Peyer's patch (tissue), 4 donors: ENCODE data around the gene CRTC1. TPM values are rescaled to one million over a fixed set of nuclear protein-coding genes. Genes with fewer than 3 reads are reported as not detected.
A peak's percentile ranks its signal among the peaks of the same experiment; 100 is the strongest.

ENCODE experiments used
- DNase-seq, 3 donors: peaks; one replicate each; pipeline ENCODE4 v3.0.0-alpha.2; 2017 to 2019
- H3K27ac ChIP-seq, 4 donors: fragments of 200-600 bp; sonication (generic); one replicate each; pipeline ENCODE4 v1.5.1; 2016 to 2019
- H3K27me3 ChIP-seq, 2 donors: fragments of 200-600 bp; sonication (generic); one replicate each; pipeline ENCODE4 v1.5.1; 2019
- H3K36me3 ChIP-seq, 3 donors: fragments of 200-600 bp; sonication (generic); one replicate each; pipeline ENCODE4 v1.5.1; 2016 to 2019
- H3K4me1 ChIP-seq, 4 donors: fragments of 200-600 bp; sonication (generic); one replicate each; pipeline ENCODE4 v1.5.1; 2016 to 2019
- H3K4me3 ChIP-seq, 4 donors: fragments of 200-600 bp; sonication (generic); 1 replicate in 3 of 4; 2 replicates in 1 of 4; pipeline ENCODE4 v1.5.1; 2016 to 2019; ENCODE audit warnings: mild to moderate bottlenecking in 1 of 4
- H3K9me3 ChIP-seq, 4 donors: fragments of 200-600 bp; sonication (generic); one replicate each; pipeline ENCODE4 v1.5.1; 2016 to 2019; ENCODE audit warnings: mild to moderate bottlenecking in 1 of 4
- POLR2A ChIP-seq, 2 donors: fragments of 450-650 bp; IDR thresholded peaks; one replicate each; pipeline ENCODE4 v1.5.1; 2017; ENCODE audit warnings: antibody characterized with exemption in 2 of 2, mild to moderate bottlenecking in 2 of 2, moderate library complexity in 2 of 2
- total RNA-seq, 4 donors: library from RNA; depleted of rRNA; stranded (reverse); fragments of >200 nt; gene quantifications; one replicate each; pipeline ENCODE4 v1.1.0, GENCODE V29; 2016
- TF ChIP-seq, protein P1 (sequence below), 6 experiments: fragments of 450-650 bp in 4 of 6; fragments of 200-600 bp in 2 of 6; sonication (generic) in 1 of 6; IDR thresholded peaks; one replicate each; pipeline ENCODE4 v1.5.1; 2017 to 2019; ENCODE audit warnings: antibody characterized with exemption in 6 of 6, mild to moderate bottlenecking in 3 of 6, moderate library complexity in 1 of 6

The CRTC1 gene
- total RNA-seq, 4 donors from 2014 or later, result 5.1 to 21.5 (median 9.4) TPM

DNA sequence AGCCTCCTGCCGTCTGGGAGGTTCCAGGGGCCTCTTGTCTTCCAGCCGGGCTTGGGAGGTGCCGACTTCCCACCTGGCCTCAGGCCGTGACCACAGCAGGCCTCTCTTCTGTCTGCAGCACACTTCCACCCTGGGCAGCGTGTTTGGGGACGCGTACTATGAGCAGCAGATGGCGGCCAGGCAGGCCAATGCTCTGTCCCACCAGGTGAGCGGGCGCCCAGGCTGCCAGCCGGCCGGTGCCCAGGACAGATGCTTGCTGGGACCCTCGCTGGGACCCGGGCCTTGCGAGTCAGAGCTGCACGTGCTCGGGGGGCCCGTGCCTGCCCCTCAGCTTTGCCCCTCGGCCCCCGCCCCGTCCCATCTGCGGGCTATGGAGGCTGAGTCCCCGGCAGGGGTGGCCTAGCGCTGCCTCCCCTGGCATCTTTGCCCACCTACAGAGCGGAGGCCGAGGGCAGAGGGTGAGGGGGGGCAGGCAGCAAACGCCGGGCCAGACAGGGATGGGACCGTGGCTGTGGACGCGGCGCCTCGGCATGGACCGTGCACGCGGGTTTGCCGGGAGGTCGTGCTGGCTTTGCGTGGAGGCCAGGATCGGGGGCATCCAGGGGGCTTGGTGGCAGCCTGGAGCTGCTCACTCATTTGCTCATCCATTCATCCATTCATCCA lies 91.4 kb downstream of the CRTC1 start:
- no peak overlapping the region for H3K4me3 ChIP-seq
- no peaks in the 10 kb centered on the region for H3K27me3 ChIP-seq
- H3K36me3 ChIP-seq, result no peaks in the 10 kb centered on the region
- no peak overlapping the region for H3K27ac ChIP-seq
- H3K4me1 ChIP-seq, result no peaks in the 10 kb centered on the region
- no peak for DNase-seq
- TF ChIP-seq, protein P1, sequence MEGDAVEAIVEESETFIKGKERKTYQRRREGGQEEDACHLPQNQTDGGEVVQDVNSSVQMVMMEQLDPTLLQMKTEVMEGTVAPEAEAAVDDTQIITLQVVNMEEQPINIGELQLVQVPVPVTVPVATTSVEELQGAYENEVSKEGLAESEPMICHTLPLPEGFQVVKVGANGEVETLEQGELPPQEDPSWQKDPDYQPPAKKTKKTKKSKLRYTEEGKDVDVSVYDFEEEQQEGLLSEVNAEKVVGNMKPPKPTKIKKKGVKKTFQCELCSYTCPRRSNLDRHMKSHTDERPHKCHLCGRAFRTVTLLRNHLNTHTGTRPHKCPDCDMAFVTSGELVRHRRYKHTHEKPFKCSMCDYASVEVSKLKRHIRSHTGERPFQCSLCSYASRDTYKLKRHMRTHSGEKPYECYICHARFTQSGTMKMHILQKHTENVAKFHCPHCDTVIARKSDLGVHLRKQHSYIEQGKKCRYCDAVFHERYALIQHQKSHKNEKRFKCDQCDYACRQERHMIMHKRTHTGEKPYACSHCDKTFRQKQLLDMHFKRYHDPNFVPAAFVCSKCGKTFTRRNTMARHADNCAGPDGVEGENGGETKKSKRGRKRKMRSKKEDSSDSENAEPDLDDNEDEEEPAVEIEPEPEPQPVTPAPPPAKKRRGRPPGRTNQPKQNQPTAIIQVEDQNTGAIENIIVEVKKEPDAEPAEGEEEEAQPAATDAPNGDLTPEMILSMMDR (IDR thresholded peaks at IDR 0.05), result no peak
- no peak for TF ChIP-seq POLR2A (IDR thresholded peaks at IDR 0.05)
- no peaks in the 10 kb centered on the region for H3K9me3 ChIP-seq

DNA sequence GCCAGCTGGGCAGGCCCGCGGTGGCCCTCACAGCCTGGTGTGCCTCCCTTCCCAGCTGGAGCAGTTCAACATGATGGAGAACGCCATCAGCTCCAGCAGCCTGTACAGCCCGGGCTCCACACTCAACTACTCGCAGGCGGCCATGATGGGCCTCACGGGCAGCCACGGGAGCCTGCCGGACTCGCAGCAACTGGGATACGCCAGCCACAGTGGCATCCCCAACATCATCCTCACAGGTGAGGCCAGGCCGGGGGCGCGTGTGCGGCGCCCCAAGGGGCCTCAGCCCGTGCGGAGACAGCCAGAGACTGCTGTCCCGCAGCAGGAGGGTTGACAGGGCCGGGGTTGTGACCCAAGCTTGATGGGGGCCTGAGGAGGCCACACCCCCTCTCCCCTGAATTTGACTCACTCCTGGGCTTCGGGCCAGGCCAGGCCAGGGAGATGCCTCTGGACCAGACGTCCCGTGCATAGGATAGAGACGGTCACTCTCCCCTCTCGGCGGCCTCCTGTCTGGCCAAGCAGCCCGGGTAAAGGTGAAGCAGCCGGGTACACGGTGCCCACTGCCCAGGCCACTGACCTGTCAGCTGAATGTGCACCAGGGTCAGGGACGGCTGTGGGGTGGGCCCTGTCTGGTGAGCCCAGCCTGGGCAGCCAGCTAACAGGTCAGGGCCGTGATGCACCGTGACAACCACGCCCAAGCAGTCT lies 92.3 kb downstream of the CRTC1 start:
- no peak for DNase-seq
- TF ChIP-seq POLR2A (IDR thresholded peaks at IDR 0.05), result no peak
- TF ChIP-seq, protein P1 (IDR thresholded peaks at IDR 0.05), result no peak
- Histone ChIP-seq H3K27me3 (no peaks in the 10 kb centered on the region), H3K4me1 (no peaks in the 10 kb centered on the region), H3K9me3 (no peaks in the 10 kb centered on the region), H3K4me3 (no peak overlapping the region), H3K27ac (no peak overlapping the region), H3K36me3 (no peaks in the 10 kb centered on the region)

DNA sequence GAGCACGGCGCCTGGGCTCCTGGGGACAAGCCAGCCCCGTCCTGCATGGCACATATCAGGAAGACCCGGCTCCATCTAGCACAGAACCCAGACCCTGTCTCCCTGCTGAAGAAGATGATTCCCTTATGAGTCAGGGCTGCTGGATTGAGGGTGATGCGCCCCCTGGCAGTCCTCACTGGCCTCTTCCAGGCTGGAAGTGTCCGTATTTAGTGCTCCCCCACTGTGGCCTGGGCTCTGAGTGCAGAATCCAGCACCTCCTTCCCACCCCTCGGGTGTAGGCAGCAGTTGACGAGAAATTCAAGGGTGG lies 92.8 kb downstream of the CRTC1 start:
- H3K36me3 ChIP-seq, result no peaks in the 10 kb centered on the region
- TF ChIP-seq POLR2A (IDR thresholded peaks at IDR 0.05), result no peak
- TF ChIP-seq, protein P1 (IDR thresholded peaks at IDR 0.05), result no peak

GRCh38 chr19:18776736-18777135 lies 93.3 kb downstream of the CRTC1 start:
- no peaks in the 10 kb centered on the region for H3K27me3 ChIP-seq
- H3K9me3 ChIP-seq, result no peaks in the 10 kb centered on the region
- no peak overlapping the region for H3K27ac ChIP-seq
- DNase-seq, result no peak
- H3K4me3 ChIP-seq, result no peak overlapping the region
- no peaks in the 10 kb centered on the region for H3K36me3 ChIP-seq
- H3K4me1 ChIP-seq, result no peaks in the 10 kb centered on the region
- TF ChIP-seq POLR2A (IDR thresholded peaks at IDR 0.05), result no peak
- TF ChIP-seq, protein P1 (IDR thresholded peaks at IDR 0.05), result no peak

More for the DNA sequence above, 92.8 kb downstream of the CRTC1 start:
- H3K9me3 ChIP-seq, result no peaks in the 10 kb centered on the region
- no peak overlapping the region for H3K4me3 ChIP-seq
- DNase-seq, result no peak
- no peak overlapping the region for H3K27ac ChIP-seq
- H3K27me3 ChIP-seq, result no peaks in the 10 kb centered on the region
- H3K4me1 ChIP-seq, result no peaks in the 10 kb centered on the region

- peak overlapping the region in 1 of 4 donors; percentile 9 for H3K4me3 ChIP-seq
- no peak overlapping the region for H3K27ac ChIP-seq
- no peak for TF ChIP-seq POLR2A (IDR thresholded peaks at IDR 0.05)
- TF ChIP-seq, protein P1 (IDR thresholded peaks at IDR 0.05), result no peak
- H3K9me3 ChIP-seq, result no peaks in the 10 kb centered on the region
- H3K4me1 ChIP-seq, result no peaks in the 10 kb centered on the region
- DNase-seq, result no peak
- H3K36me3 ChIP-seq, result no peaks in the 10 kb centered on the region
- H3K27me3 ChIP-seq, result no peaks in the 10 kb centered on the region
Observed at GRCh38 chr19:18777301-18778075, 94.0 kb downstream of the CRTC1 start.
